Smooth muscle cell (in vitro differentiated cells): ENCODE results near the gene KIF9. TPM values are rescaled to one million over a fixed set of nuclear protein-coding genes. Genes with fewer than 3 reads are reported as not detected.
A peak's percentile ranks its signal among the peaks of the same experiment; 100 is the strongest.

Experiments used
- DNase-seq: peaks from one replicate; lab custom pipeline; 2025; ENCODE audit not compliant: unreplicated experiment; lab: John Stamatoyannopoulos, UW
- H2AFZ ChIP-seq: fragments of 200-600 bp; sonication (generic); 2 replicates; pipeline ENCODE4 v1.6.0; 2016; ENCODE audit warnings: antibody characterized with exemption, low read depth, mild to moderate bottlenecking
- H3F3A ChIP-seq: fragments of 200-600 bp; sonication (generic); 2 replicates; pipeline ENCODE4 v1.6.0; 2017; ENCODE audit warnings: antibody characterized with exemption, low read depth
- H3K27ac ChIP-seq: fragments of 200-600 bp; sonication (generic); 2 replicates; pipeline ENCODE4 v1.5.1; 2016; ENCODE audit warnings: low read depth, mild to moderate bottlenecking
- H3K27me3 ChIP-seq: fragments of 200-600 bp; sonication (generic); 2 replicates; pipeline ENCODE4 v1.6.1; 2016; ENCODE audit warnings: low read depth, mild to moderate bottlenecking
- H3K36me3 ChIP-seq: fragments of 200-600 bp; sonication (generic); 2 replicates; pipeline ENCODE4 v1.5.1; 2016; ENCODE audit warnings: low read depth
- H3K4me1 ChIP-seq: fragments of 200-600 bp; sonication (generic); 2 replicates; pipeline ENCODE4 v1.5.1; 2016; ENCODE audit warnings: low read depth
- H3K4me2 ChIP-seq: fragments of 200-600 bp; sonication (generic); 2 replicates; pipeline ENCODE4 v1.6.0; 2016; ENCODE audit warnings: mild to moderate bottlenecking
- H3K4me3 ChIP-seq: fragments of 200-600 bp; sonication (generic); 2 replicates; pipeline ENCODE4 v1.5.1; 2016; ENCODE audit warnings: mild to moderate bottlenecking
- H3K79me2 ChIP-seq: fragments of 200-600 bp; sonication (generic); 2 replicates; pipeline ENCODE4 v1.6.0; 2016; ENCODE audit warnings: low read depth, mild to moderate bottlenecking
- H3K9ac ChIP-seq: fragments of 200-600 bp; sonication (generic); 2 replicates; pipeline ENCODE4 v1.6.0; 2016; ENCODE audit warnings: low read depth
- H3K9me3 ChIP-seq: fragments of 200-600 bp; sonication (generic); replicated peaks from 2 replicates; pipeline ENCODE4 v1.5.1; 2016; ENCODE audit warnings: low read depth
- H4K20me1 ChIP-seq: fragments of 200-600 bp; sonication (generic); 2 replicates; pipeline ENCODE4 v1.6.0; 2016; ENCODE audit warnings: low read depth
- CTCF ChIP-seq: fragments of 200-600 bp; sonication (generic); IDR thresholded peaks from 2 replicates; pipeline ENCODE4 v1.5.1; 2017; ENCODE audit warnings: borderline replicate concordance, mild to moderate bottlenecking, antibody characterized with exemption; ENCODE audit not compliant: insufficient read depth, poor library complexity, severe bottlenecking
- WGBS: methylation state at CpG from one replicate; pipeline ENCODE4 v1.1.7; 2016; ENCODE audit warnings: low lambda C conversion rate; 5-methylcytosine and 5-hydroxymethylcytosine counted together
- polyA plus RNA-seq: library from polyadenylated mRNA; unstranded; fragments of >200 nt; fragmentation: Nextera tagmentation; extraction: Ambion mirVana; gene quantifications from 2 replicates; pipeline ENCODE4 v1.2.1, GENCODE V29; 2016
- total RNA-seq: library from RNA; depleted of rRNA; stranded (reverse); fragments of >200 nt; gene quantifications from 2 replicates; pipeline ENCODE4 v1.2.3, GENCODE V29; 2014

KIF9 gene
- 2.2 and 5.0 TPM in 2 replicates for total RNA-seq
- polyA plus RNA-seq, result 6.5 and 10.9 TPM in 2 replicates

- Histone ChIP-seq H3K79me2 (peaks cover 38% of the 10 kb centered on the region), H3K9ac (peak within 1 kb of the TSS; percentile 93), H4K20me1 (peaks cover 8% of the 10 kb centered on the region), H3K4me2 (peak within 1 kb of the TSS; percentile 88), H3K36me3 (no peaks in the 10 kb centered on the region), H3K27me3 (no peaks in the 10 kb centered on the region), H3K27ac (peak within 1 kb of the TSS; percentile 99), H3K4me3 (peak within 1 kb of the TSS; percentile 94), H3F3A (peaks cover 3% of the 10 kb centered on the region), H3K4me1 (peaks cover 9% of the 10 kb centered on the region), H3K9me3 (no peaks in the 10 kb centered on the region), H2AFZ (peak within 1 kb of the TSS; percentile 94)
- peak; percentile 93 for DNase-seq
- under 1% methylated on average over 81 of the region's 82 CpGs for WGBS
- no peak for TF ChIP-seq CTCF
Observed at GRCh38 chr3:47282424-47283192, at the start of gene KIF9, which contains the start of gene KLHL18. TSS of gene KIF9 (minus strand) at chr3:47282799. CDS start at chr3:47277374, 5,425 bp downstream. TSS of gene KLHL18 (plus strand) at chr3:47282944. CDS start at chr3:47282966, 22 bp downstream.

- 0% methylated on average over 2 of the region's 2 CpGs for WGBS
- H3K4me1 ChIP-seq, result no peaks in the 10 kb centered on the region
- H3K9ac ChIP-seq, result no peak overlapping the region
- peak overlapping the region; percentile 33 for H3K27ac ChIP-seq
- H3K4me2 ChIP-seq, result no peak overlapping the region
- H2AFZ ChIP-seq, result no peak overlapping the region
- H3K4me3 ChIP-seq, result no peak overlapping the region
- H3K27me3 ChIP-seq, result no peaks in the 10 kb centered on the region
- no peaks in the 10 kb centered on the region for H3K9me3 ChIP-seq
- peaks cover 22% of the 10 kb centered on the region for H4K20me1 ChIP-seq
- TF ChIP-seq CTCF, result peak; percentile 73
- no peaks in the 10 kb centered on the region for H3K36me3 ChIP-seq
- no peak for DNase-seq
- no peaks in the 10 kb centered on the region for H3K79me2 ChIP-seq
- H3F3A ChIP-seq, result peaks cover 4% of the 10 kb centered on the region
Observed at GRCh38 chr3:47324278-47324865, 41.8 kb upstream of the KIF9 start.

- H3K27me3 ChIP-seq, result no peaks in the 10 kb centered on the region
- peaks cover 4% of the 10 kb centered on the region for H3F3A ChIP-seq
- no peaks in the 10 kb centered on the region for H3K9me3 ChIP-seq
- H2AFZ ChIP-seq, result no peak overlapping the region
- no peak for TF ChIP-seq CTCF
- no peak overlapping the region for H3K9ac ChIP-seq
- H3K4me2 ChIP-seq, result no peak overlapping the region
- no peaks in the 10 kb centered on the region for H3K36me3 ChIP-seq
- peaks cover 29% of the 10 kb centered on the region for H4K20me1 ChIP-seq
- H3K4me1 ChIP-seq, result no peaks in the 10 kb centered on the region
- H3K4me3 ChIP-seq, result no peak overlapping the region
- H3K79me2 ChIP-seq, result no peaks in the 10 kb centered on the region
- DNase-seq, result no peak
- peak overlapping the region; percentile 33 for H3K27ac ChIP-seq
- 66% methylated on average over 8 of the region's 8 CpGs for WGBS
Observed at GRCh38 chr3:47323431-47324277, 41.1 kb upstream of the KIF9 start.
